ENCODE results near the gene SNX22.
A peak's percentile ranks its signal among the peaks of the same experiment; 100 is the strongest.

The SNX22 gene

DNA sequence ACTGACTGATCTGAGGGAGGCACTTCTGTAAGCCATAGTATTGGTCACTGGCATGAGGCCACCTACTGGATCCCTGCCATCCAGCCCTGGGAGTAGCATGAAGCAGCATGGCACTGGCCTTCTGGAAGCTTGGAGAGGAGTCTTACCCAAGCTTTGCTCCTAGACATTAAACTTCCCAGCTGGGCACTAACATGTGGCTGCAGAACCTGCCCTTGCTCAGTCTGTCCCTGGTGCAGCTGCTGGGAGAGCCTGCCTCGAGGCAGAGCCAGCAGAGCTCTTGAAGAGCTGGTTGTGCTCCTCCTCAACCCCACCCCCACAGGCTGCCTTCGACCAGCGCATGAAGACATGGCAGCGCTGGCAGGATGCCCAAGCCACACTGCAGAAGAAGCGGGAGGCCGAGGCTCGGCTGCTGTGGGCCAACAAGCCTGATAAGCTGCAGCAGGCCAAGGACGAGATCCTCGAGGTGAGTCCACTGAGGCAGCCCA lies 17.1 kb upstream of the SNX22 start:
- DNase-seq (ENCODE audit: low spot score), result no peak

DNA sequence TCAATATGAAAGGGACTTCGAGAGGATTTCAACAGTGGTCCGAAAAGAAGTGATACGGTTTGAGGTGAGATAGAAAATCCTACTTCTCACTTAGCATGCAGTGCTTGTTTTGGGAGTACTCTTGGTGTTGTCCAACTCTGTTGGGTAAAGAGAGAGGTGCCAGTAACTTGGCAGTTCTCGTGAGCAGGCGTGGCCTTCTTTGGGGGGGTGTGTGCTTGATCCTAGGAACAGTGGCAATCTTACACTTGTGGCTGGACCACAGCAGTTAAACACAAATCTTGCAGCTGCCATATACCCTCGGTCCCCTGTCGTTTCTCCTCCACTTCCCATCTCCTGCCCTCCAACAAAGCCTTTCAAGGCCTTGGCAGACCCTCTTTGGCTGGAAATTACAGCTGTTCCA lies 15.2 kb upstream of the SNX22 start:
- no peak for DNase-seq (ENCODE audit: low spot score)

DNA sequence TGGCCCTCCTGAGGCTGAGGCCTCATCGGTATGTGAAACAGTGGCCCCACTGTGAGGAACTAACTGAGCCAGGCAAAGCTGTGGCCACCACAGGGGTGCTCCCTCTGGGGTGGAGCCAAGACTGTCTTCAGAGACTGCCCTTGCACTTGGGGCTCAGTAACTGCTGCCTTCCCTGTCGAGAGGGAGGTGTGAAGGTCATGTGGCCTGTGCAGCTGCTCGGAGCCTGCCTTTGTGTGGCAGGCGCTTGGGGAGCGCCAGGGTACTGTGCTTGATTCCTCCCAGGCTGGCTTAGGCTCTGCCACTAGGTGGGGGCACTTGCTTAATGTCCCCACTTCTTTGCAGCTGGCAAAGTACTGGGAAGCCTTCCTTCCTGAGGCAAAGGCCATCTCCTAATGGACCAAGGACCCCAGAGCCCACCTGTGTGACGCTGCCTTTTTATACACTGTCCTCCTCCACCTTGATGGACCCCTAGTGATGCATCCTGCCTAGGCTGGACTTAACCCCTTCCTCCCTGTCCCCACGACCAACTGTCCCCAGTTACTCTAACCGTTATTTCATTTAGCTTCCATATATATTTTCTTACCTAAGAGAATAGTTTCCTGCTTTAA lies 14.2 kb upstream of the SNX22 start:
- DNase-seq (ENCODE audit: low spot score), result no peak

DNA sequence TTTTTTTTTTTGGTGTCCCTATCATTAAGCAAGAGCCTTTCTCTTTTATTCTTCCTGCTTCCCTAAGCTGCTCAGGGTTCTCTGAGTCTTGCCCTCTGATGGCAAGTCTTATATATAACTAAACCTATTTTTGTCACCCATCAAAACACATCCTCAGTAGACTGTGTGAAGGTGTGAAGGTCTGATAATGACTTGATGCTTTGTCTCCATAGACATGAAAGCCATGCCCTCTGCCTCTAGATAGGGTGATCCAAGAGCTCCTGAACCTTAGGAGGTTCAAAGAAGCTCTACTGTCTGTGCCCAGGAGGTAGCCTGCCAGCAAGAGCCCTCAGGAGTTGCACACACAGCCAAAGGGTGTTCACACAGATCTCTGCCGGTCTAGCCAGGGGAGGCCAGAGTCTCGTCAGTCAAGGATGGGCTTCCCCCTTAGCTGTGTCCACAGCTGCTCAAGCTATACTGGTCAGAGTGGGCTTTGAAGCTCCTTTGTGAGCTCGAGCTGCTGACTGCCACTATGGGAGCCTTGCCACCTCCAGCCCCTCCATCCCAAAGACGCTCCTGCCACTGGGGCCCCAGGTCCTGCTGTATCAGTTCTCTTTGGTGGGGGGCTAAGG lies 13.1 kb upstream of the SNX22 start:
- DNase-seq (ENCODE audit: low spot score), result no peak

DNA sequence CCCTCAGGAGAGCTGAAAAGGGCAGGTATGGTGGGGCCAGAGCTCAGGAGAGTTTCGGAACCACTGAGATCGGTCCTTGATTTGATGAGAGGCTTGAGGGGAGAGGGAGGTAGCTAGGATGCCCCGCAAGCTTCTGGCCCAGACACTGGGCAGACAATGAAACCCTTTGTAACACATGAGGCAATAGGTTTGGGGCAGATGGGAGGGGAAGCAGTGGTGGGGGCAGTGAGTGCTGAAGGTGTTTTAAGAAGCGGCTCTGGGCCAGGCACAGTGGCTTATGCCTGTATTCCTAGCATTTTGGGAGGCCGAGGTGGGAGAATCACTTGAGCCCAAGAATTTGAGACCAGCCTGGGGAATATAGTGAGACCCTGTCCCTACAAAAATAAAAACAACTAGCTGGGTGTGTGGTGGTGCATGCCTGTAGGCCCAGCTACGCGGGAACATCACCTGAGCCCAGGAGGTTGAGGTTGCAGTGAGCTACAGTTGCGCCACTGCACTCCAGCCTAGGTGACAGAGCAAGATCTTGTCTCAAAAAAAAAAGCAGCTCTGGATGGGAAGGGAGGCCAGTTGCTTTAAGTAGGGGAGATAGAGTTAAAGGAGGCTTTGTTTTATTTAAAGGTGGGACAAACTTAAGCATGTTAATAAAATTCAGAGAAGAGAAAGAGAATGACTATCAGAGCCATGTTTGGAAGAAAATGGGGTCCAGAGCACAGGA lies 9.6 kb upstream of the SNX22 start:
- no peak for DNase-seq (ENCODE audit: low spot score)

DNA sequence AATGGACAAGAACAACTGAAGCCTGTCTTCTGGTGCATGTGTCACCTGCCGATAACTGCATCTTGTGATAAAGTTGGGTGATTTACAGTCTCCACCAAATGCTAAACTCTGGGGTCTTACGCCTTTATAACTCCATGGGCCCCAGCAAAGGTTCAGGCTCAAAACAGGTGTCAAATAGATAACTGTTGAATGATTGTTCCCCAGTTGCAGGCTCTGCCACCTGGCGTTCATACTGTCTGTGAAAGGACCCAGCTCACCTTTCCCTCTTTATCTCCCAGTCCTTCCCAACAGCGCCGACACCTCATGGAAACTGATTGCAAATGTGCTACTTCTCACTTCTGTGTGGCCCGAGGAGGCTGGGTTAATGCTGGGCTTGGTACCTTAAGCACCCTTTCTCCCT lies 8.3 kb upstream of the SNX22 start:
- DNase-seq (ENCODE audit: low spot score), result no peak

DNA sequence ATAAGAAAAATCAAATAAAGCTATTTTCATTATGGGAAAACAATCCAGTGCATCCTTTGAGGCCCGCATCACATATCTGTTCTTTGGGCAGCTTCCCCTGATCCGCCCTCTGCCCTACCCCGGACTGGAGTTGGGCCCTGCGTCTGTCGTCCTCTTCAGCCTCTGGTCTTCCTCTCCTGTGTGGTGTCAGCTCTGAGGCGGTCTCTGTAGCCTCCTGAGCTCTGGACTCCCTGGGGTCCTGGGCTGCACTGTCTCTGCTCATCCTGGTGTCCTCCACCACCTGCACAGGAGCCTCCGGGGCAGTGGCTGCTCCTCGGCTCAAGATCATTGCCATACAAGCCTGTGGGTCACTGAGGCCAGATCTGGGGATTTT lies 7.4 kb upstream of the SNX22 start:
- DNase-seq (ENCODE audit: low spot score), result no peak

DNA sequence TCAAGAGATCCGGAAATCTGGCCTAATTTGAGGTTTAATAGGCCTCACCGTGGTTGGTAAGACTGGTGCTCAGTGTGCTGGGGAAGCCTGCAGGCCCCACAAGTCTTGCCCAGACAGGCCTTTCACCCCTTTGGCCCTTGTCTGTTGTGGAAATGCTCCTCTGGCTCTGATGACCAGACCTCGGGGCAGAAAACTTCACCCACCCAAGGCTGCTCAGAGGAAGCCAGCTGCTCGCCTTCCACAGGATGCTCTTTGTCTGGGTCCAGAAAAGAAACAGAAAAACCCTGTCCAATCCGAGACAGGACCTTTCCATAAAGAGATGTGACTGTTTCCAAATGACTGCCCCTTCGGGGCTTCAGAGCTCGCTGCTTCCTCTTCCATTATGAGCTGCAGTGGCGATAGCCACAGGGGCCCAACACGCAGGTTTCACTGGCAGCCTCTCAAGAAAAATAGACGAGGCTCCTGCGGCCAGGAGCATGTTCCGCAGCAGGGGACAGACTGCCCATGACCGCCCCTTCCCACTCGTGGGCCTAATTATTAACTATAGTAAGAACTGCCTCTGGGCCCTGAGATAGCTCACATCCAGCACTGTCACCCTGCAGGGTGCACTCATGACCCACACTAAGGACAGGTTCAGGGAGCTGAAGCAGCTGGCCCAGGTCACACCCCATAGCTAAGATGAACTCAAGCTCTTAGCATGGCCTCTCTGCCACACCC lies 6.8 kb upstream of the SNX22 start:
- DNase-seq (ENCODE audit: low spot score), result no peak

DNA sequence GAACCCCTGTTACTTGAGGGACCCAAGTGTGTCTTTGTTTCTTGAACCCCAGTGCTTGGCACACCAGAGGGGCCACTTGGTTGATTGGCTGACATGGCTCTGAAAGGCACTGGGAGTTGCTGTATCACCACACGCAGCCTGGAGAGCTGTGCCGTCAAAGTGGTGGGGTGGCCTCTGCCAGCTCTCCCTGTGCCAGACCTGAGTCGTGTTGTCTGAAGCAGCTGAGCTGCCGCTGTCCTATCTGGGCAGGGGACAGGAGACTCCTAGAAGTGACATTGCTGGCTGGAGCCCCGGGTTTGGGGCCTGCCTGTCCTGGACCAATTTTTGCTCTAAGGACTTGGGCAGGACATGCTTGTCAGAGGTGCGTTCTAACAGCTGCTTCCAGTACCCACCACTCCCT lies 5.5 kb upstream of the SNX22 start:
- no peak for DNase-seq (ENCODE audit: low spot score)

DNA sequence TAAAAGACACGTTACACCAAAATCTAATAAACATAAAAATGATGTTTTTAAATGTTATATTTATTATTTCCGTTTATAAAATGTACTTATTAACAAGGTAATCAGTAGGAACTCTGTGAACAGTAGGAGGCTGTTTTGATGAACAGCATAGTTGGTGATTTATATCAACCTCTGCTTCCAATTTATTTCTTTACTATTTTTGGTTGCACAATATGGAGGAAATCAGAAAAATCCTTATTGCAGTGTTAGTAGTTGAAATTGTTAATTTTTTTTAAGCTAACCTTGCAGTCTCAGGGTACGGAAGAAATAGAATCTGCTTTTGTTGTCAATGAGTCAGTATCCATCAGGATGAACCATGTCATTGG lies 5.0 kb upstream of the SNX22 start:
- DNase-seq (ENCODE audit: low spot score), result no peak

DNA sequence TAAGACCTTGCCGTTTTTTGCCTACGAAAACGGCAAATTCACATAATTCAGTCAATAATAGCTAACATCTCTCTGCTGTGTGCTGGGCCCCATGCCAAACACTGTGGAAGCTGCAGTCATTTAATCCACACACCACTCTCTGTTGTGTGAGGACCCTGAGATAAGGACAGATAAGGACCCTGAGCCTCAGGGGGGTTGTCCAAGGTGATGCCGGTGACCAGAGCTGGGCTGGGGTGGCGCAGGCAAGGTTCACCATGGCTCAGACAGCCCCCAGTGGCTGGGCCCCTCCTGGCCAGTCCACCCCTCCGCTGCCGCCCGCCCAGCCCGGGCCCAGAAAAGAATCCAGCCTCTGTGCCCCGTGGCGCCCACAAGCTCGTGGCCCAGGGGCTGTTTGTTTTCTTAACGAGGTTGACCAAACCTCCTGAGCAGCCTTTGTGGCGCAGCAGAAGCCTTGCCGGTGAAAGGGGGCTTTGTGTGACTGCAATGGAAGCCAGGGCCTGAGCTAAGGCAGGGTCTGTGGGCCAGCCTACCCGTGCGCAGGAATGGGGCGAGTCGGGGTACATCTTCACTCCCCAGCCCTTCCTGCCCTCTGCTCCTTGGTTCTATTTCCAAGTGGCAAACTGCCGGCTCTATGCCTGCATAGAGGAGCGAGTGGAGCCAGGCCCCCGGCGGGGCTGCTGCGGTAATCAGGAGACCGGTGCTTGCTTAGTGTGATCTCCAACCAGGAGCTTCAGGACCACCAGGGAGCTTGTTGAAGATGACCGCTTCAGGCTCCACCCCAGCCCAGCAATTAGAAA lies 4.4 kb upstream of the SNX22 start:
- DNase-seq (ENCODE audit: low spot score), result no peak

DNA sequence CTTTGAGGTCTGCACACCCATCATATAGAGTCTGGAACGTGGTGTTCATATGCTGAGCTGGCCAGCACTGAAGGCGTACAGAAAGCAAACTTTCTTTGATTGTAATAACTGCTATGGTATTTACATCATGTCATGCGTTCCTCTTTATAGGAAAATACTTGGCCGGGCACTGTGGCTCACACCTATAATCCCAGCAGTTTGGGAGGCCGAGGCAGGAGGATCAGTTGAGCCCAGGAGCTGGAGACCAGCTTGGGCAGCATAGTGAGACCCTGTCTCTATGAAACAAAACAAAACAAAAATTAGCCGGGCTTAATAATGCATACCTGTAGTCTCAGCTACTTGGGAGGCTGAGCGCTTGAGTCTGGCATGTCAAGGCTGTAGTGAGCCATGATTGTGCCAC lies 3.4 kb upstream of the SNX22 start:
- no peak for DNase-seq (ENCODE audit: low spot score)

DNA sequence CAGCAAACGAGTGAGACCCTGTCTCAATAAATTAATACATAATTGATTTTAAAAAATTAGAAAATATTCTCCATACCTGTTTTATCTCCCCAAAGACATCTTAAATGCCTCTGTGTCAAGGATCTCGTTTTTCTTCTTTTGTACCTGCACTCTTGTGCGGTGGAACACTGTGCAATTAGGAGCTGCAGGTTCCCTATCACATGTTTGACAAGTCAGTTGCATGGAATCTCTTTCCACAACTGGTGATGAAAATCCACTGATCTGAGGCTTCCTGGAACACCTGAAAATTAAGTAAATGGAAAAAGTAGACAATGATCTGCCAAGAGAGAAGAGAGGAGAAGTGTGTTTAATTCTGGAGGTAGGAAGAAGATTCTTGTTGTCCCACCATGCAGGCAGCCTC lies 3.0 kb upstream of the SNX22 start:
- DNase-seq (ENCODE audit: low spot score), result no peak

DNA sequence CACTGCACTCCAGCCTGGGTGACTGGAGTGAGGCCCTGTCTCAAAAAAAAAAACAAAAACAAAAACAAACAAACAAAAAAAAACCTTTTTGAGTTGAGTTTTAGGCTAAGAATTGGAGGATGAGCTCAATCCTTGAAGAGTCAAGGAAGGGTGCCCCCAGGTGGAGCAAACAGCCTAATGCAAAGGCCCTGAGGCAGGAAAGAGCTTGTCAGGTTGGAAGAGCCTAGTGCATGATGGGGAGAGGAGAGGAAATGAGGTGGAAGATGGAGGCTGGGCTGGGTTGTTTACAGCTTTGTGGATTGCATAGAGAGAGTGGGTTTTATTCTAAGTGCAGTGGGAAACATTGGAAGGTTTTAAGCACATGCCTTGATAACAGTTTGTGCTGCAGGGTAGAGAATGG lies 2.1 kb upstream of the SNX22 start:
- DNase-seq (ENCODE audit: low spot score), result peak; percentile 26

DNA sequence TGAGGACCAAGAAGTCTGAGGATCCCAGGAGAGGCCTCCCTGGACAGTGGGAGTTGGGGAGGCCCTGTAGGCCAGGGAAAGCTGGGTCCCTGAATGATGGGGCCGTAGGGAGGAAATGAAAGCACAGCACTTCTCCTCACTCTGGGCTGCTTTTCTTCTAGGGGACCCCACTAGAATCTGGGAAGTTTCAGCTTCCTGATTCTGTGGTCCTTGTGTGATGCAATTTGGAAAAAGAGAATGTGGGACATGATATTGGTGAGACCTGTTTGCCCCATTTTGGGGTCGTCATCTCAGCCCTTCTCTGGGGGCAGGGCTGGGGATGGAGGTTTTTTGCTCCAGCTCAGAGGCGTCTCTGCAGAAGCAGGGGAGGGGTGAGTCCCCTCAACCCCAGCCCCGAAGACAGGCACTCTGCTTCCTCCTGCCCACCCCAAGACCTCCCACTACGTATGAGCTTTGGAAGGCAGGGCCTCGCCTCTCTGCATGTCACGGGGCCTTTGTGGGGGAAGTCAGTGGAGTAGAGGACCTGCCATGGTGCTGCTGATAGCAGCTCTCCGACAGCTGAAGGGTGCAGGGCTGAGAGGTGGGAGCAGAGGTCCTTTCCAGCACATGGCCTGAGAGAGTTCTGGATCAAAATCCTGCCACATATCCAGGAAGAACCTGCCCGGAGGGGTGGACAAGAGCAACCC lies 1.5 kb upstream of the SNX22 start:
- no peak for DNase-seq (ENCODE audit: low spot score)

DNA sequence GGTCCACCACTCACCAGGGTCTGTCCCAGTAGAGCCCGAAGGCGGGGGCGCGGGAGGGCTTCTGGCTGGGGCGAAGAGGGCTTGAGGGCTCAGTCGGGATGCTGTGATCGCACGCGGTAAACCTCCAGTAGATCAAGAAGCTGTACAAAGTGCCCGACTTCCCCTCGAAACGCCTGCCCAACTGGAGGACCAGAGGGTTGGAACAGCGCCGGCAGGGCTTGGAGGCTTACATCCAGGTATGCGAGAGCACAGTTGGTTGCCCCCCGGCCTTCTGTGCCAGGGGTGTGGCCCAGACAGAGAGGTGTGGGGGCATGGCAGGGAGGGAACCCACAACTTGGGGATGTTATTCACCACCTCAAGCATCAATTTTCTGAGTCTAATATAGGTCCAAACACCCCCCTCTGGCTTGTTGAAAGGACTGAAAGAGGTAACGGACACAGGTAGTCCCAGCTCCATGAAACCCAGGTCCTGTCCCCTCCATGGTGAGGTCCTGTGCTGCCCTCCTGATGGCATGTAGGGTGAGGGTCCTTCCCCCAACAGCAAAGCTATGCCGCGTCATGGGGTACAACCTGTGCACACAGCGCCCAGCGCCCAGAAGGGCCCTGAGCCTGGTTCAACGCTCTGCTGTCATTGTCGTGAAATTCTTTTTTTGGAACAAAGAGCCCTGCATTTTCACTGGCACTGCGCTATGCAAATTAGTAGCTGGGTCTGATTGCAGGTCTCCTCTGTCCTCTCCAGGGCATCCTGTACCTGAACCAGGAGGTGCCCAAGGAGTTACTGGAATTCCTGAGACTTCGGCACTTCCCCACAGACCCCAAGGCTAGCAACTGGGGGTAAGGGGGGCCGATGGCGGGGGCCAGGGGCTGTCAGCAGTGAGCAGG lies 1.2 kb downstream of the SNX22 start:
- no peak for DNase-seq (ENCODE audit: low spot score)

DNA sequence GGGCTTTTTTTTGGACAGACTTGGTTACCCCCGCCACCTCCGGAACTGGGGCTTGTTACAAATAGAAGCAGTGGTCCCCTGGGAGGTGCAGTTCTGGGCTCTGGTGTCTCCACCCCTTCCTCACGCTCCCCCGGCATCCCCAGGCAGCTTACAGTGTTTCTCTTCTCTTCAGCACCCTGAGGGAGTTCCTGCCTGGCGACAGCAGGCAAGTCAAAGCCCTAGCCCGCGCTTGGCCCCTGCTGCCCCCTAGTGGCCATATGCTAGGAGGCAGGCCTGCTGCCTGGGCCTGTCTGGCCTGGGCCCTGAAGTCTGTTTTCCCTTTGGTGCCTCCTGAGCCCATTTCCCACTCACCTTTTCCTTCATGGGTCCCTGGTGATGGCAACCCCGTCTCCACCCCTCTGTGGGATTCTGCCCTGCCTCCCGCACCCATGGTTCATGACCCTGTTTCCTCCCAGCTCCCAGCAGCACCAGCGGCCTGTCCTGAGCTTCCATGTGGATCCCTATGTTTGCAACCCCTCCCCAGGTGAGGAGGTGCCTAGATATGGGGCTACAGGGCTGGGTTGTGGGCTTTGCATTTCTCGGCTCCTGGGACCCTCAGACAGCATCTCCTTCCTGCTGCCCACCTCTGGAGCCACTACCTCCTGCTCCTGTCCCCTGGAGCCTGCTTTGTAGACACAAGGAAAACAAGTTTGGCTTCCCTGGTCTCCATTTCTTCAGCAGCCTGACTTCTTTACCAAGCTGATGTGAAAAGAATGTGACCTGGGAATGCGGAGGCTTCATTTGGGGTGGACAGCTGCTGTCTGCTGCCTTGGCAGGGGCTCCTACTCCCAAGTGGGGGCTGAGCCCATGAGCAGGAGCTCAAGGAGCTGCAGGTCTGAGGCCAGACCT lies 2.2 kb downstream of the SNX22 start:
- peak; percentile 83 for DNase-seq (ENCODE audit: low spot score)

DNA sequence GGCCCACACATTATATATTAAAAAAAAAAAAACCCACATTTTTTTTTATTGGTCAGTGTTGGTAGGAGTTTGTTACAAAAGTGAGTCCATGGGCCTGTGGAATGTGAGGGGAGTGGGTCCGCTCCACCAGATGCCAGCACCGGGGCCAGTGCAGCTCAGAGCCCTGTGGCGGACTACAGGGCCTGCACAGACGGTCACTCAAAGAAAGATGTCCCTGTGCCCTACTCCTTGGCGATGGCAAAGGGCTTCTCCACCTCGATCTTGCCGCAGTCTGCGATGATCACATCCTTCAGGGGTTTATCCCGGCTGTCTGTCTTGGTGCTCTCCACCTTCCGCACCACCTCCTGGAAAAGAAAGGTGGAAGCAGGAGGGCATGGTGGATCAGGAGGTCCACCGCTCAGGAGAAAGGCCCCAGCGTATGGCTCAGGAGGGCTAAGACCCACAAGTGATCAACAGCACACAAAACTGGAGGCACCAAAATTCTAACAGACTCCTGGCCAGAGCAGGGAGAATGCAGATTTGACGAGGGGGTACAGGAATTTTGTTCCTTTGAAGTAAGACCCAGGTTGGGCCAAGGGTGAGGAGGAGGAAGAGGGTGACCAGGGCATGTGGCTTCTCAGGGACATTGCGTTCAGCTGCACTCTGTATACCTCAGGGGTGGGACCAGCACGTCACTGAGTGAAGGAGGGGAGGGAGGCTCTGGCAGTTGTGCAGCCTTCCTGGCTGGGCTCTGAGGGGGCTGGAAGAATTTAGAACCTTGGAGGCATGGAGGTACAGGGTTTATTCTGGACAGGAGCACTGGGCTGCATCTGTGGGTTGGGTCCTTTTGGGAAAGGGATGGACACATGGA lies 4.5 kb downstream of the SNX22 start:
- DNase-seq (ENCODE audit: low spot score), result no peak
